Right lobe of liver (tissue), 6 donors: ENCODE results near the gene TMTC3. TPM values are rescaled to one million over a fixed set of nuclear protein-coding genes. Genes with fewer than 3 reads are reported as not detected.

Source experiments
- ATAC-seq, 4 donors: fragments of 200-7000 bp; cut with Tn5 transposase; one replicate each; pipeline ENCODE4 v1.9.1; 2020; ENCODE audit warnings: mild to moderate bottlenecking in 4 of 4, moderate library complexity in 4 of 4
- DNase-seq, 3 donors: peaks; one replicate each; pipeline ENCODE4 v3.0.0-alpha.2; 2020
- H3K27ac ChIP-seq, 3 donors: fragments of 200-600 bp; one replicate each; pipeline ENCODE4 v1.8.0; 2022
- H3K27me3 ChIP-seq, 2 donors: fragments of 200-600 bp; one replicate each; pipeline ENCODE4 v1.8.0; 2022
- H3K36me3 ChIP-seq, 4 donors: fragments of 200-600 bp; sonication (generic) in 1 of 4; one replicate each; pipeline versions ENCODE4 v1.5.1 to v1.8.0; 2017 to 2022; ENCODE audit warnings: control low read depth in 1 of 4
- H3K4me1 ChIP-seq, 4 donors: fragments of 200-600 bp; sonication (generic) in 1 of 4; one replicate each; pipeline versions ENCODE4 v1.5.1 to v1.8.0; 2017 to 2022; ENCODE audit warnings: control low read depth in 1 of 4
- H3K4me3 ChIP-seq, 3 donors: fragments of 200-600 bp; one replicate each; pipeline ENCODE4 v1.8.0; 2022
- H3K9me3 ChIP-seq, 4 donors: fragments of 200-600 bp; sonication (generic) in 1 of 4; one replicate each; pipeline versions ENCODE4 v1.5.1 to v1.8.0; 2017 to 2022; ENCODE audit warnings: control low read depth in 1 of 4
- CTCF ChIP-seq, 4 donors: fragments of 200-600 bp in 3 of 4; fragments of 450-650 bp in 1 of 4; IDR thresholded peaks; one replicate each; pipeline versions ENCODE4 v1.5.1 to v1.8.0; 2016 to 2022; ENCODE audit warnings: antibody characterized with exemption in 4 of 4, mild to moderate bottlenecking in 2 of 4
- POLR2A ChIP-seq: fragments of 450-650 bp; IDR thresholded peaks from one replicate; pipeline ENCODE4 v1.6.1; 2017; ENCODE audit warnings: antibody characterized with exemption, mild to moderate bottlenecking
- WGBS: methylation state at CpG from one replicate; pipeline ENCODE4 v1.1.6; 2018; ENCODE audit warnings: low coverage, low lambda C conversion rate; ENCODE audit not compliant: insufficient coverage; ENCODE audit errors: missing lambda C conversion rate; 5-methylcytosine and 5-hydroxymethylcytosine counted together
- intact Hi-C, 2 donors: fragments of 100-400 bp; cut with DNase I; formaldehyde crosslinking; loops; one replicate each; pipeline versions ENCODE4 v1.11.2 to v1.14.1; 2022
- total RNA-seq, 6 experiments: library from RNA; depleted of rRNA in 2 of 6; stranded (reverse); fragments of >200 nt in 2 of 6; fragmentation: NEBNext Ultra II Directional in 3 of 6; extraction: Animal tissue kit (Norgen Biotek cat#: 25700) in 3 of 6; gene quantifications; one replicate each; pipeline versions ENCODE4 v1.1.0 to v1.2.4, GENCODE V29; 2016 to 2023
- donor health status: DM: no; HTN: yes; CAD: no.
- donor health status: DM: no; HTN: no; CAD: no.
- donor health status: DM: no; HTN: no; CAD: no.
- donor health status: DM: no; HTN: yes; CAD: no.
- donor health status: DM: no; HTN: yes; CAD: no.

Gene TMTC3
- total RNA-seq, 6 experiments from 2014 or later: 9.5 to 15.7 (median 12.8) TPM

GRCh38 chr12:88172844-88173407, 30.8 kb downstream of the TMTC3 start:
- H3K4me1 ChIP-seq: no peaks in the 10 kb centered on the region
- ATAC-seq (no peak), DNase-seq (no peak)
- H3K4me3 ChIP-seq: no peak overlapping the region
- no peak for TF ChIP-seq CTCF (IDR thresholded peaks at IDR 0.05)
- no peak for TF ChIP-seq POLR2A
- no peaks in the 10 kb centered on the region for H3K27me3 ChIP-seq
- no peak overlapping the region for H3K27ac ChIP-seq
- peaks cover 0 to 8% (median 0%) of the 10 kb centered on the region in 4 donors for H3K36me3 ChIP-seq
- intact Hi-C loops: no loop called here
- no peaks in the 10 kb centered on the region for H3K9me3 ChIP-seq

GRCh38 chr12:88175544-88175943, 33.4 kb downstream of the TMTC3 start:
- TF ChIP-seq CTCF (IDR thresholded peaks at IDR 0.05): no peak
- TF ChIP-seq POLR2A: no peak
- WGBS: 92% methylated on average over 3 of the region's 3 CpGs
- intact Hi-C loops: no loop called here
- ATAC-seq: no peak
- Histone ChIP-seq H3K9me3 (no peaks in the 10 kb centered on the region), H3K27me3 (no peaks in the 10 kb centered on the region), H3K4me3 (no peak overlapping the region), H3K36me3 (peaks cover 0 to 8% (median 0%) of the 10 kb centered on the region in 4 donors), H3K4me1 (no peaks in the 10 kb centered on the region), H3K27ac (no peak overlapping the region)
- DNase-seq: no peak

- H3K36me3 ChIP-seq: no peaks in the 10 kb centered on the region
- H3K4me3 ChIP-seq: no peak overlapping the region
- H3K9me3 ChIP-seq: no peaks in the 10 kb centered on the region
- no peak overlapping the region for H3K27ac ChIP-seq
- no peak for TF ChIP-seq POLR2A
- TF ChIP-seq CTCF (IDR thresholded peaks at IDR 0.05): no peak
- intact Hi-C loops: no loop called here
- H3K27me3 ChIP-seq: no peaks in the 10 kb centered on the region
- WGBS: 98% methylated on average over 6 of the region's 6 CpGs
- no peak for DNase-seq
- ATAC-seq: no peak
- H3K4me1 ChIP-seq: no peaks in the 10 kb centered on the region
These were observed 37.4 kb downstream of the TMTC3 start for GRCh38 chr12:88179436-88180014.

- no peak overlapping the region for H3K4me3 ChIP-seq
- no peaks in the 10 kb centered on the region for H3K9me3 ChIP-seq
- H3K4me1 ChIP-seq: no peaks in the 10 kb centered on the region
- no peak overlapping the region for H3K27ac ChIP-seq
- 77% methylated on average over 3 of the region's 3 CpGs for WGBS
- ATAC-seq (no peak), DNase-seq (no peak)
- no peaks in the 10 kb centered on the region for H3K36me3 ChIP-seq
- intact Hi-C loops: no loop called here
- TF ChIP-seq CTCF (IDR thresholded peaks at IDR 0.05) (no peak), POLR2A (no peak)
- no peaks in the 10 kb centered on the region for H3K27me3 ChIP-seq
These were observed 39.8 kb downstream of the TMTC3 start for GRCh38 chr12:88181881-88182280.
